Ascending aorta (tissue), 2 donors: ENCODE measurements around the gene YLPM1. TPM values are rescaled to one million over a fixed set of nuclear protein-coding genes. Genes with fewer than 3 reads are reported as not detected.

ENCODE experiments used
- DNase-seq, 2 donors: peaks; one replicate each; pipeline ENCODE4 v3.0.0-alpha.2; 2019; ENCODE audit warnings: low spot score in 2 of 2
- H3K27ac ChIP-seq, 2 donors: fragments of 200-600 bp; sonication (generic); one replicate each; pipeline ENCODE4 v1.5.1; 2016 to 2017; ENCODE audit warnings: mild to moderate bottlenecking in 1 of 2
- H3K27me3 ChIP-seq: fragments of 200-600 bp; sonication (generic); one replicate; pipeline ENCODE4 v1.5.1; 2017
- H3K36me3 ChIP-seq, 2 donors: fragments of 200-600 bp; sonication (generic); one replicate each; pipeline ENCODE4 v1.5.1; 2016
- H3K4me1 ChIP-seq, 2 donors: fragments of 200-600 bp; sonication (generic); one replicate each; pipeline ENCODE4 v1.5.1; 2016 to 2017; ENCODE audit warnings: mild to moderate bottlenecking in 1 of 2
- H3K4me3 ChIP-seq, 2 donors: fragments of 200-600 bp; sonication (generic); one replicate each; pipeline ENCODE4 v1.5.1; 2016 to 2017; ENCODE audit warnings: mild to moderate bottlenecking in 1 of 2
- H3K9me3 ChIP-seq, 2 donors: fragments of 200-600 bp; sonication (generic); one replicate each; pipeline ENCODE4 v1.5.1; 2016
- intact Hi-C: fragments of 100-400 bp; cut with DNase I; formaldehyde crosslinking; loops from one replicate; pipeline ENCODE4 v1.15.1; 2023
- total RNA-seq: library from RNA; depleted of rRNA; stranded (reverse); fragments of >200 nt; gene quantifications from one replicate; pipeline ENCODE4 v1.1.0, GENCODE V29; 2016
- TF ChIP-seq, protein P1 (sequence below), 3 experiments: fragments of 200-600 bp in 2 of 3; fragments of 450-650 bp in 1 of 3; sonication (generic) in 2 of 3; IDR thresholded peaks; one replicate each; pipeline ENCODE4 v1.5.1; 2016 to 2019; ENCODE audit warnings: antibody characterized with exemption in 3 of 3, mild to moderate bottlenecking in 1 of 3, moderate library complexity in 1 of 3

YLPM1 gene
- total RNA-seq, 1 donor from 2014 or later = 27.7 TPM

DNA sequence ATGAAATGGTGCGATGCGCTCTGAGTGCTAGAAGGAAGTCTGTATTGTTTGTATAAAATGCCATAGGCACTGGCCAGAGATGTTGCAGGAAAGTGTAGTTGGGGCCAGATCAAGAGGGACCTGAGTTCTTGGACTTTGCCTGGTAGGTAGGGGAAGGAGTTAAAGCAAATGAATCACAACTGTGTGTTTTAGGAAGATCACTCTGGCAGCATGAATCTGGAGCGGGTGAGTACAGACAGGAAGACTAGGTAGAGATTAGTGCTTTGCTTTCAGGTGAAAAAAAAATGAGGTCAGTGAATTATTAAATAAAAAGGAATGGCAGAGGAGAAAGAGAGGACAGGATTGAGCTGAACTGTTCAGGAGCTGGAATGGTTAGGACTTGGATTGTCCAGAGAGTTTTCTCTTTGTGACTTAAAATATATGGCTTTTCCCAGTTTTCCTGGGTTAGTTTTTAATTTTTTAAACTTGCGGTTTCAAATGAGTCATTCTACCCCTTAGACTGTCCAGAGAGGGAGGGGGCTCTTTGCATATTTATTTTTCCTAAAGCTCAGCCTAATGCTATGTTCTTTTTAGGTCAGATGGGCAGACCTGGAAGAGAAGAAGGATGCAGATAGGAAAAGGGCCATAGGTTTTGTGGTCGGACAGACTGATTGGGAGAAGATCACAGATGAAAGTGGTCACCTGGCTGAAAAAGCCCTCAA, 71.7 kb downstream of the YLPM1 start:
- Histone ChIP-seq H3K4me1 (no peaks in the 10 kb centered on the region), H3K36me3 (peaks cover 9 to 32% of the 10 kb centered on the region in 2 donors), H3K4me3 (no peak overlapping the region), H3K9me3 (no peaks in the 10 kb centered on the region), H3K27ac (no peak overlapping the region), H3K27me3 (no peaks in the 10 kb centered on the region)
- TF ChIP-seq, protein P1, sequence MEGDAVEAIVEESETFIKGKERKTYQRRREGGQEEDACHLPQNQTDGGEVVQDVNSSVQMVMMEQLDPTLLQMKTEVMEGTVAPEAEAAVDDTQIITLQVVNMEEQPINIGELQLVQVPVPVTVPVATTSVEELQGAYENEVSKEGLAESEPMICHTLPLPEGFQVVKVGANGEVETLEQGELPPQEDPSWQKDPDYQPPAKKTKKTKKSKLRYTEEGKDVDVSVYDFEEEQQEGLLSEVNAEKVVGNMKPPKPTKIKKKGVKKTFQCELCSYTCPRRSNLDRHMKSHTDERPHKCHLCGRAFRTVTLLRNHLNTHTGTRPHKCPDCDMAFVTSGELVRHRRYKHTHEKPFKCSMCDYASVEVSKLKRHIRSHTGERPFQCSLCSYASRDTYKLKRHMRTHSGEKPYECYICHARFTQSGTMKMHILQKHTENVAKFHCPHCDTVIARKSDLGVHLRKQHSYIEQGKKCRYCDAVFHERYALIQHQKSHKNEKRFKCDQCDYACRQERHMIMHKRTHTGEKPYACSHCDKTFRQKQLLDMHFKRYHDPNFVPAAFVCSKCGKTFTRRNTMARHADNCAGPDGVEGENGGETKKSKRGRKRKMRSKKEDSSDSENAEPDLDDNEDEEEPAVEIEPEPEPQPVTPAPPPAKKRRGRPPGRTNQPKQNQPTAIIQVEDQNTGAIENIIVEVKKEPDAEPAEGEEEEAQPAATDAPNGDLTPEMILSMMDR (IDR thresholded peaks at IDR 0.05) = no peak
- no peak for DNase-seq
- intact Hi-C loops = no loop called here

DNA sequence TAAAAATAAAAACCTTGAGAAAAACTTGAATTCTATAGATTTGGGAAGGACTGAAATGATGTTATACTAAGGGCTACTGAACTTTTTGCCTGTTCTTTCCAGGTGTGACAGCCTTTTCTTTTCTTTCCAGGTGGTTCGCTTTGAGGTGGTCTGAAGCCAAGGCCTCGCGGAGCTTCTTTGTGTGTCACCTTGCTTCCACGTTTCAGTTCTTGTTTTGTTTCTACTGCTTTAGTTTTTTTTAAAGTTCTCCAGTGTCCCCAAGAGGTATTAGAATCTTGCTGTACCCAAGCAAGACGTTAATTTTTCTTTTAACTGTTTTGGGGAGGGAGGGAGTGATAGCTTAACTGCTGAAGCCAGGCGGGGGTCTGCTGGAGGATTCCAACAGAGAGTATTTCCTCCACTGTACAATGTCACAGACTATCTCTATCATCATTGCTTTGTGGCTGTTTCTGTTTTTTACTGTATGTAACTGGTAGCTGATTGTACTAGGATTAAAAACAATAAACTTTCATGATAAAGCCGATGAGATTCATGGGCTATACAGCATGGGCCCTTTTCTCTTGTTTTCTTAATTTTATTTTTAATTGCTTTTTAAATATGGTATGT, 72.6 kb downstream of the YLPM1 start:
- TF ChIP-seq, protein P1 (IDR thresholded peaks at IDR 0.05) = no peak
- H3K27me3 ChIP-seq = no peaks in the 10 kb centered on the region
- H3K4me1 ChIP-seq = no peaks in the 10 kb centered on the region
- no peak for DNase-seq
- no peaks in the 10 kb centered on the region for H3K9me3 ChIP-seq
- H3K36me3 ChIP-seq = peaks cover 9 to 27% of the 10 kb centered on the region in 2 donors
- intact Hi-C loops = no loop called here
- H3K27ac ChIP-seq = no peak overlapping the region
- H3K4me3 ChIP-seq = no peak overlapping the region

DNA sequence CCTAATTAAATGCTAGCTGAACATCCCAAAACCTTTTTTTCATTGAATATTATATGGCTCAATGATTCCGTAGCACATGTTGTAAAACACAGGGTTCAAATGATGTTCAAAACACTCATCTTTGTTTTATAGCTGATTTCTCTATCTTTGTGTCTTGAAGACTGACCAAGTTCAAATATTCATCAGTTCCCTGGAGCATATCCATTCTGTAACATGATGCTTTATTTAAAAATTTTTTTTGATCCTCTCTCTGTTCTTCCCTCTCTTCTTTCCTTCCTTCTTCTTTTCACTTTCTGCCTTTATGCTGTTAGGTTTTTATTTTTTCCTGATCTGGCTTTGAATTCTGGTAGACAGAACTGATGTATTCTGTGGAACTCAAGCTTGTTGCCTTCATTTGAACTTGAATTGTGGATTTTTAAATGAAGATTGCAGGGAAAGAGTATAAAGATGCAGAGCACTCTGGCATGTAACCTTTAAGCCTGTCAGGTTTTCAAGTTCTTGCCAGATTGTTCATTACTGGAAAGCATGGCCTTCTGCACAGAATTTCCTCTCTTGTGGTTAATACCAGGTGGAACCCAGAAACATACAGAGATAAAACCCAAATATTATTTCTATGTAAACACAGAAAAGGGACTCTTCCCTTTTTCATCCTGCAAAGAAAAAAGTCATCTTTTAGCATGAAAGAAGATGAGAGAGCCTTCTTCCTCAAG, 73.3 kb downstream of the YLPM1 start:
- Histone ChIP-seq H3K27ac (no peak overlapping the region), H3K9me3 (no peaks in the 10 kb centered on the region), H3K4me3 (no peak overlapping the region), H3K4me1 (no peaks in the 10 kb centered on the region), H3K36me3 (peaks cover 4 to 23% of the 10 kb centered on the region in 2 donors), H3K27me3 (no peaks in the 10 kb centered on the region)
- TF ChIP-seq, protein P1 (IDR thresholded peaks at IDR 0.05) = no peak
- intact Hi-C loops = no loop called here
- no peak for DNase-seq

DNA sequence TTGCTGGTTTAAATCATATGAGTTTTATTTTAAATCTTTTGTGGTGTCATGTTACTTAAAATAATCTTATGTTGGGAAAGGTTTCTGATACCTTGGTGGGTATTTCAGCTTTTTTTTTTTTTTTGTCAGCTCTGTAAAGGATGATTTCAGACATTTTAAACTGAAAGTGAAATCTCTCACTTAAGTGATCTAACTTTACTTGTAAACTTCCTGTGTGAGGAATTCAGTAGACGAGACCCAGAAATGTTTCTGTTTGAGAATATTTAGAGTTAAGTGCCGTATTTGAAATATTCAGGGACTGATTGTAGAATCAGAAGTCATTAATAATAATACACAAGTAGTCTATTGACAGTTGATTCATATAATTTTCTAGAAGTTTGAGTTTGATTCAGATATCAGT, 75.0 kb downstream of the YLPM1 start:
- Histone ChIP-seq H3K36me3 (peaks cover 4 to 21% of the 10 kb centered on the region in 2 donors), H3K4me3 (no peak overlapping the region), H3K9me3 (no peaks in the 10 kb centered on the region), H3K27ac (no peak overlapping the region), H3K4me1 (no peaks in the 10 kb centered on the region), H3K27me3 (no peaks in the 10 kb centered on the region)
- intact Hi-C loops = no loop called here
- no peak for DNase-seq
- TF ChIP-seq, protein P1 (IDR thresholded peaks at IDR 0.05) = no peak

DNA sequence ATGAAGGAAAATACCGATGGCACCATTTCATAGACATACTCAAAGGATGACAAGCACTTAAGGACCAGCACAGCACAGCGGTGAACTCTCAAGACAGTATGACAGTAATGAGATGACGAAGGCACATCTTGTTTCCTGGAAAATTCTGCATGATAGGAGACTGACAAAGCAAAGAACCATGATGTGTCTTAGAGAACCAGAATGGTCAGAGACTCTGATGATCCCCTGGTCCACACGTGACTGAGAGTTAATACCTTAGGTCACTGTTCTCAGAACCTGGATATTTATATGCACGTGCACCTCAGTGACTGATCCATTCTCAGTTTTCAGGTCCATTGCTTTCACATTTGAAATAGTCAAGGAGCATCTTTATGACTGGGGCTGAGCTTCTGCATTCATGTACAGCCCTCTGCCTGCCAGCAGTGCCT, 77.5 kb downstream of the YLPM1 start:
- TF ChIP-seq, protein P1 (IDR thresholded peaks at IDR 0.05) = no peak
- no peaks in the 10 kb centered on the region for H3K4me1 ChIP-seq
- no peak for DNase-seq
- H3K36me3 ChIP-seq = peaks cover 4 to 16% of the 10 kb centered on the region in 2 donors
- H3K9me3 ChIP-seq = no peaks in the 10 kb centered on the region
- no peak overlapping the region for H3K4me3 ChIP-seq
- no peak overlapping the region for H3K27ac ChIP-seq
- intact Hi-C loops = no loop called here
- no peaks in the 10 kb centered on the region for H3K27me3 ChIP-seq
